CD4-positive, alpha-beta T cell treated with Interleukin-17A for 4 hours (primary cell): ENCODE data around the gene MTNR1A.
"Not testable (repeated sequence)": the region's sequence is repeated elsewhere in the genome, so short reads cannot be mapped to it uniquely, and the experiment has no call there.

Experiments
- DNase-seq: peaks from one replicate; pipeline ENCODE4 v3.0.0-alpha.2; 2020; ENCODE audit warnings: mixed read lengths

MTNR1A gene

GRCh38 chr4:186561748-186562147 is 6.4 kb upstream of the MTNR1A start:
- no peak for DNase-seq

- no peak for DNase-seq
These were observed 5.3 kb upstream of the MTNR1A start for GRCh38 chr4:186560647-186561046.

DNA sequence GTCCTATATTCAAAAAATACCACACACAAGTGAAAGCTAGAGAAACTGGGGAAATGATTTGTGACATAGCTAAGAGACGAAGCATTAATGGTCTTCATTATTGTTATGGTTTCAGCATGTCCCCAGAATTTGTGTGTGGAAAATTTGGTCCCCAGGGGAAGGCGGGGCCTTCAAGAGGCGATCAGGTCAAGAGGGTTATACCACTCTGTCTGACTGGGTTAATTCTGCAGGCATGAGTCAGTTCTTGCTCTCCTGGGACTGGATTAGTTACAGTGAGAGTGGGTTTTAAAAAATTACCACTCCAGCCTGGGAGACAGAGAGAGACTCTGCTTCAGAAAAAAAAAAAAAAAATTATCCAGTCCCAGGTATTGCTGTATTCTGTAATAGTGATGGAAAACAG is 2.1 kb upstream of the MTNR1A start:
- no peak for DNase-seq

- DNase-seq, result no peak
These were observed 1.7 kb upstream of the MTNR1A start for GRCh38 chr4:186557061-186557460.

DNA sequence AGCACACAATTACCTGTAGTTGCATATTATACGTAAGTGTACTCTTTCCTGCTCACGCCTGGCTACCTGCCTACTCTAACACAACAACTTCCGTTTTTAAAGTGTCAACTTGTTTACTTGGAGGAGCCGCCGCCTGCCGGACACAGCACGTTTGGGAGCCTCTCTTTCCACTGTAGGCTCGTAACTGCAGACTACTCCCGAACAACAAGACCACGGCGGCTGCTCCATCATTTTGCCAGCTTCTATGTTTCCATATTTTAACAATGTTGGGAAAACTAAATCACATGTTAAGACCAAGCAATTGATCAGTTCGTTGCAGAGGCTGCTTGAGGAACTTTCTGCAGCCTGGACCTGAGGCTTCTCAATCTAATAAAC is 841 bp downstream of the MTNR1A start:
- DNase-seq, result no peak

DNA sequence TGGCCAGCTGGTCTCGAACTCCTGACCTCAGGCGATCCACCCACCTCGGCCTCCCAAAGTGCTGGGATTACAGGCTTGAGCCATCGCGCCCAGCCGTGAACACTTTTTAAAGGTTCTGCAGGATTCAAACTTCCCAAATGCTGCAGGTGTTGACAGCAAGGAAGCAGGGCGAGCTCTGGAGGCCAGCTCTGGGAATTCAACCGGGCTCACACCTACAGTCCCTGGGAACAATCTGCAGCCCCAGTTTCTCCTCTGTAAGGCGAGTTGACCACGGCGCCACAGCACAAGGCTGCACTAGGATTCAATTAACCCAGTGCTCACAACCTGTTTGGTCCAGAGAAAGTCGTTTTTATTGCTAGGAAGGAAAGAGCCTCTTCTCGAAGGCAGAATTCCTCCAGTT is 1.6 kb downstream of the MTNR1A start:
- no peak for DNase-seq

GRCh38 chr4:186551849-186552248 is 3.5 kb downstream of the MTNR1A start:
- DNase-seq, result no peak

- DNase-seq, result no peak
These were observed 9.9 kb downstream of the MTNR1A start for GRCh38 chr4:186545436-186545835.

DNA sequence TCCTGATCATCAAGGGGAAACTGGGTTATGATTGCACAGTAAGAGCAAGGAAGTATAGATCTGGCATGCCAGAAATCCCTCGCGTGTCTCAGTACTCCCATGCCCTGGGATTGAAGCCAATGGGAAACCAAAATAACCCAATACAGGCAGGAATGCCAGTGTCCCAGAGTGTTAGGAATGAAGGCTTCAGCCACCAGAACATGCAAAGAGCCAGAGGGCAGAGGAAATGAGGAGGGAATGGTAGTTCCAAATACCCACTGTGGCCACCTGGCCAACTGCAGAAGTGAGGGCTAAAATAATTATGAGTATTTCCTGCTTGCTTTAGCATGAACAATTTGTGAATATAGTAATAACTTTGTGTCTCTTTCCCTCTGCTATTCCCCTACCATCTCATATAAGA is 12.2 kb downstream of the MTNR1A start:
- no peak for DNase-seq

GRCh38 chr4:186541801-186542200 is 13.6 kb downstream of the MTNR1A start:
- DNase-seq, result no peak

DNA sequence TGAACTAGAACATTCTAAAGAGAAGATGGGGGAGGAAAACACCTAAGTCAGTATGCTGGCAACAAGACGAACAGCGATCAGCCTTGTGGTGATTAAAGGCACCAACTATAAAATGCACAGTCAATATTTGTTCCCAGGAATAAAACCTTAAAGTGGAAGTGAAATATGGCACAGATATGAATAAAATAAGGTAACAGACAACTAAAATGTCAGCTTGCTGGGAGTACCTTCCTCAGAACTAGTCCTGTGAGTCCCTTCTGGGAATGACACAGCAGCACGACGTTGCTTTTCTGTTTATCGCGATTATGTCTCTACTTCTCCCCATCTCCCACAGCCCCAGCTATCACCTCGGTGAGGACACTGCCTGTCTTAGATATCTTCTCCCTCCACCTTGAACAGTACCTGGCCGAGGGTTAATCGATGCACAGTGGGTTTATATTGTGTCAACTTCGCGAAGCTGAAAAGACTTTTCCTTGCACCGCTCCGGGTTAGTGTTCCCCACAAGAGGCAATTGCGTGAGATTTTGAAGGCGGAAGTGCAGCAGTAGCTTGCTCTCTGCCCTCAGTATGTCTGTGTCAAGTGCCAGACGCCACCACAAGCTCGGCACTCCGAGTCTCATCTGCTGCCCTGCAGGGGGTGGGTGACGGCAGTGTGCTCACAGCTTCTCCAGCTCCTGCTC is 17.4 kb downstream of the MTNR1A start:
- no peak for DNase-seq

- no peak for DNase-seq
These were observed 19.1 kb downstream of the MTNR1A start for GRCh38 chr4:186536285-186536684.

- DNase-seq, result no peak
These were observed 21.3 kb downstream of the MTNR1A start for GRCh38 chr4:186534056-186534455.

GRCh38 chr4:186523927-186524326 is 31.4 kb downstream of the MTNR1A start:
- DNase-seq, result not testable (repeated sequence)

GRCh38 chr4:186516287-186516686 is 39.1 kb downstream of the MTNR1A start:
- no peak for DNase-seq

- no peak for DNase-seq
These were observed 41.0 kb downstream of the MTNR1A start for GRCh38 chr4:186514271-186514950.

DNA sequence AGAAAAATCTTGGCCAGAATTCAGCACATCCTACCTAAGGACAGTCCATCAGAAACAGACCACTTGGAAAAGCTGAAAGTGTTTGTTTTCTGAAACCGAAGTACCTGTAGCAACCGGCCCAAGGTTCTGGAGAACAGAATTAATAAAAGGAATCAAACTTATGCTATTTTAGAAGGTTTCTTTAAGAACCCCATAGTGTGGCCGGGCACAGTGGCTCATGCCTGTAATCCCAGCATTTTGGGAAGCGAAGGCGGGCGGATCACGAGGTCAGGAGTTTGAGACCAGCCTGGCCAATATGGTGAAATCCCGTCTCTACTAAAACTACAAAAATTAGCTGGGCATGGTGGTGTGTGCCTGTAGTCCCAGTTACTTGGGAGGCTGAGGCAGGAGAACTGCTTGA is 50.6 kb downstream of the MTNR1A start:
- DNase-seq, result not testable (repeated sequence)

DNA sequence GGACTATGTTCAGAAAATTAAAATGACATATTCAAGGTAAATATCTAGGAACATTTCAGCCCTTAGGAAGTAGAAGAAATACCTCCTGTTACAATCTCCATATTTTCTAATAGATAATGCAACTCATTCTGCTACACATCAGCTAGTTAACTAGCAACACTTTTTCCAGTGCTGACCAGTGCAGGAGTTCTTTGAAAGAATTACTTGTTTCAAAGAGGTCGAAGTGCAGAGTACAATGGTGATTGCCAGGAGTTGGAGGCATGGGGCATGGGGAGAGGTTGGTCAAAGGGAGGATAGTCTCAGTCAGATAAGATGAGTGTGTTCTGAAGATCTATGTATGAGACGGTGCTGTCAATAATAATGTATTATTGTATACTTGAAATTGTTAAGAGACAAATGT is 53.1 kb downstream of the MTNR1A start:
- no peak for DNase-seq

- no peak for DNase-seq
These were observed 53.8 kb downstream of the MTNR1A start for GRCh38 chr4:186501554-186501953.

DNA sequence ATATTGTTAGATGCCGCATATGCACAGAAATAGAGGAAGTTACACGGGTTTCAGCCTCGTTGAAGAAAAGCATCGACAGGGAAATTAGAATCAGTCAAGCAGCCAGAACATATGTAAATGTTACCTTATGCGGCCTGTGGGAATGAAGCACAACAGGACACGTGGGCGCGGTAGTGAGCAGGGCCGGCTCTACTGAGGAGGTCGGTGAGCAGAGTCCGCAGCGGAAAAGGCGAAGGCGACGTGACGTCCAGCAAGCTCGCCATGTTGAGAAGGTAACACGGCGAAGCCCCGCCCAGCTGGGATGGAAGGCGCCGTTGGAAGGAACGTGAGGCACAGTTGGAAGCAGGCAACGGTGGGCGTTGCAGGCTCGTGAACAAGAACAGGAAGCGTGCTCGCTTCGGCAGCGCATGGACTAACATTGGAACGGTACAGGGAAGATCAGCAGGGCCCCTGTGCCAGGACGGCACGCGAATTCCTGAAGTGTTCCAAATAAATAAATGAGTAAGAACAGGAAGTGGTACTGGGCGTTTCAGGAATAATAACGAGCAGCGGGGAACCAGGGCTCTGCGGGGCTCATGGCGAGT is 54.6 kb downstream of the MTNR1A start:
- DNase-seq, result no peak

DNA sequence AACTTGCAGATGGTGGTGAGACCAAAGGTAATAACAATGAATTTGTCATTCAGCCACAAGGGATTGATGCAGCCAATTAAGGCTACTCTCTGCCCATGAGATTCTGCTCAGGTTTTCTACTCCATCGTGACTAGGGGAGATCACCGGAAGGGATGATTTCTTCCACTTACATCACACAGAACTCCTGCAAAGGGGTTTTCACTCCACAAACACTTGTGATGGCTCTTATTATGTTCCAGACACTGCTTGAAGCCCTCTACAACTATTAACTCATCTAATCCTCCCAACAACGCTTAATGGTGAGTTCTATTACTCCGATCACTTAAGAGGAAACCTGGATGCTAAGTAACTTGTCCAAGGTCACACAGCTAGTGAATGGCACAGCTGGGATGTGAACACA is 55.9 kb downstream of the MTNR1A start:
- no peak for DNase-seq

GRCh38 chr4:186497043-186497442 is 58.3 kb downstream of the MTNR1A start:
- no peak for DNase-seq

DNA sequence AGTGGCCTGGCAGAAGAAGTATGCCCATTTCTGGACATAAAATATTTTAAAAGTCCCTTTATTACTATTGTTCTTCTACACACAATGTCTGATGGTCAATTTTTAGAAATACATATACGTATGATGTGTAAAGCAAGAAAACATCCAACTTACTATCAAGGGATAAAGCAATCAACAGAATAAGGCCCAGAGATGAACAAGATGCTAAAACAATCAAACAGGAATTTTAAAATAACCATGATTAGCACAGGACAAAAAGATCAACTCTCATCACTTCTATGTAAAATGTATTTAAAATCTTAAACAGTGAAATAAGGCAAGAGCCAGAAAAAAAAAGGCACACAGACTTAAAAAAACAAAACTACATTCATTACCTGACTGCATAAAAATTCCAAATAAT is 60.9 kb downstream of the MTNR1A start:
- no peak for DNase-seq

GRCh38 chr4:186487726-186488125 is 67.6 kb downstream of the MTNR1A start:
- DNase-seq, result no peak

DNA sequence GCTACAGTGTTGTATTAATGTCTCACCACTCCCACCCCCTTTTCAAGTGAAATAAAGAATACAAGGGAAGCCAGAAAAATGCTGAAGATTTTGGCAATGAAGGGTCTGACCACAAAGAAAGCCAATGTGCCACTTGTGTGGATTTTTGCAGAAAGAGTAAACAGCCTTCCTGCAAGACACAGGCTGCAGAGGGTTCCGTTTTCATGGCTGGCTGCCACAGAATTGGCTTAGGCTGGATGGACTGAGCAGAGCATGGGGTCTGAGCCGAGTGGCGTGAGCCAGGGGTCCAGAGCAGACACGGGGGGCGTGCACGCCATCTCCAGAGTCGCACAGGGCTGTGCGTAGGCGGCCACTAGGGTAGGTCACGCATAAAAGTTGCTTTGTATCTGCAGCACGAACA is 69.2 kb downstream of the MTNR1A start:
- no peak for DNase-seq
